Spinal cord (tissue), 10 donors: ENCODE measurements around the gene CRYAB. TPM values are rescaled to one million over a fixed set of nuclear protein-coding genes. Genes with fewer than 3 reads are reported as not detected.
"Not testable (repeated sequence)": the region's sequence is repeated elsewhere in the genome, so short reads cannot be mapped to it uniquely, and the experiment has no call there.

ENCODE experiments used
- DNase-seq, 6 donors: peaks; one replicate each; pipeline versions ENCODE4 v3.0.0 to v3.0.0-alpha.2; 2013 to 2015; ENCODE audit warnings: low spot score in 6 of 6, low read depth in 4 of 6
- H3K27ac ChIP-seq: one replicate; pipeline ENCODE4 v1.5.1; 2013; ENCODE audit warnings: low read depth, low read length, control low read depth
- H3K27me3 ChIP-seq: one replicate; pipeline ENCODE4 v1.6.1; 2013; ENCODE audit warnings: low read length; ENCODE audit not compliant: control insufficient read depth, insufficient read depth
- H3K36me3 ChIP-seq: one replicate; pipeline ENCODE4 v1.6.1; 2013; ENCODE audit warnings: low read length; ENCODE audit not compliant: control insufficient read depth, insufficient read depth
- H3K4me1 ChIP-seq: one replicate; pipeline ENCODE4 v1.6.1; 2013; ENCODE audit warnings: low read length; ENCODE audit not compliant: control insufficient read depth, insufficient read depth
- H3K4me3 ChIP-seq: one replicate; pipeline ENCODE4 v1.5.1; 2013; ENCODE audit warnings: low read depth, low read length, control low read depth
- H3K9me3 ChIP-seq: one replicate; pipeline ENCODE4 v1.6.1; 2013; ENCODE audit warnings: low read length; ENCODE audit not compliant: control insufficient read depth, insufficient read depth
- WGBS: methylation state at CpG from one replicate; pipeline ENCODE4 v1.1.5; 2013; ENCODE audit warnings: missing lambda C conversion rate; ENCODE audit not compliant: insufficient coverage; 5-methylcytosine and 5-hydroxymethylcytosine counted together
- polyA plus RNA-seq, 2 donors: library from polyadenylated mRNA; unstranded; fragments of 120-200 nt; gene quantifications; one replicate each; pipeline ENCODE4 v1.2.1, GENCODE V29; 2013; ENCODE audit not compliant: insufficient read length in 2 of 2
- total RNA-seq, 2 donors: library from RNA; depleted of rRNA in 1 of 2; stranded (reverse); fragments of 120-200 nt in 1 of 2; fragments of >200 nt in 1 of 2; gene quantifications; one replicate each; pipeline versions ENCODE4 v1.2.3 to v1.2.4, GENCODE V29; 2013 to 2014
- donor health status: healthy.

The CRYAB gene
- total and polyA plus RNA-seq, 4 donors, result 85.2 to 126 (median 106) TPM

GRCh38 chr11:111935317-111936039, 23.9 kb upstream of the CRYAB start:
- H3K36me3 ChIP-seq, result no peaks in the 10 kb centered on the region
- 34% methylated on average over 3 of the region's 4 CpGs for WGBS
- peak overlapping the region; percentile 79 for H3K4me3 ChIP-seq
- peaks cover 29% of the 10 kb centered on the region for H3K4me1 ChIP-seq
- peak overlapping the region; percentile 83 for H3K27ac ChIP-seq
- H3K27me3 ChIP-seq, result no peaks in the 10 kb centered on the region
- DNase-seq, result no peak
- no peaks in the 10 kb centered on the region for H3K9me3 ChIP-seq

- no peak overlapping the region for H3K4me3 ChIP-seq
- H3K27me3 ChIP-seq, result no peaks in the 10 kb centered on the region
- no peaks in the 10 kb centered on the region for H3K9me3 ChIP-seq
- no peak overlapping the region for H3K27ac ChIP-seq
- H3K36me3 ChIP-seq, result no peaks in the 10 kb centered on the region
- peak in 1 of 6 donors; percentile 50 for DNase-seq
- WGBS, result 75% methylated on average over 1 of the region's 1 CpG
- H3K4me1 ChIP-seq, result peaks cover 29% of the 10 kb centered on the region
Observed at GRCh38 chr11:111934306-111934705, 22.7 kb upstream of the CRYAB start.

- no peak overlapping the region for H3K27ac ChIP-seq
- WGBS, result no CpG with 5 or more reads among the region's 1 CpG
- H3K4me1 ChIP-seq, result peaks cover 29% of the 10 kb centered on the region
Observed at GRCh38 chr11:111933872-111934271, 22.3 kb upstream of the CRYAB start.

GRCh38 chr11:111933176-111933575, 21.6 kb upstream of the CRYAB start:
- WGBS, result 96% methylated on average over 9 of the region's 14 CpGs
- not testable (repeated sequence) for DNase-seq, H3K9me3 ChIP-seq, H3K36me3 ChIP-seq, H3K4me3 ChIP-seq, H3K27me3 ChIP-seq, H3K27ac ChIP-seq
- H3K4me1 ChIP-seq, result peaks cover 24% of the 10 kb centered on the region

More at GRCh38 chr11:111933872-111934271, 22.3 kb upstream of the CRYAB start:
- H3K27me3 ChIP-seq, result no peaks in the 10 kb centered on the region
- H3K4me3 ChIP-seq, result no peak overlapping the region
- DNase-seq, result no peak
- H3K36me3 ChIP-seq, result no peaks in the 10 kb centered on the region
- no peaks in the 10 kb centered on the region for H3K9me3 ChIP-seq

GRCh38 chr11:111932611-111932950, 21.0 kb upstream of the CRYAB start:
- no peak overlapping the region for H3K27ac ChIP-seq
- no peaks in the 10 kb centered on the region for H3K9me3 ChIP-seq
- no peaks in the 10 kb centered on the region for H3K27me3 ChIP-seq
- H3K36me3 ChIP-seq, result no peaks in the 10 kb centered on the region
- DNase-seq, result no peak
- WGBS, result no CpG with 5 or more reads among the region's 2 CpGs
- H3K4me1 ChIP-seq, result peaks cover 24% of the 10 kb centered on the region
- H3K4me3 ChIP-seq, result no peak overlapping the region

GRCh38 chr11:111930472-111930871, 18.9 kb upstream of the CRYAB start:
- DNase-seq, result no peak
- Histone ChIP-seq H3K27ac (no peak overlapping the region), H3K9me3 (no peaks in the 10 kb centered on the region), H3K27me3 (no peaks in the 10 kb centered on the region), H3K4me3 (no peak overlapping the region), H3K36me3 (no peaks in the 10 kb centered on the region), H3K4me1 (peaks cover 24% of the 10 kb centered on the region)
- no CpG with 5 or more reads among the region's 4 CpGs for WGBS

GRCh38 chr11:111926505-111927391, 15.2 kb upstream of the CRYAB start:
- no peaks in the 10 kb centered on the region for H3K36me3 ChIP-seq
- H3K4me3 ChIP-seq, result peak overlapping the region; percentile 60
- under 1% methylated on average over 38 of the region's 47 CpGs for WGBS
- peak; percentile 84 to 98 (median 93) for DNase-seq
- H3K4me1 ChIP-seq, result peaks cover 18% of the 10 kb centered on the region
- H3K27ac ChIP-seq, result peak overlapping the region; percentile 90
- H3K27me3 ChIP-seq, result no peaks in the 10 kb centered on the region
- H3K9me3 ChIP-seq, result no peaks in the 10 kb centered on the region

- H3K4me3 ChIP-seq, result no peak overlapping the region
- WGBS, result 94% methylated on average over 15 of the region's 16 CpGs
- DNase-seq, result no peak
- H3K4me1 ChIP-seq, result peaks cover 18% of the 10 kb centered on the region
- peak overlapping the region; percentile 90 for H3K27ac ChIP-seq
- no peaks in the 10 kb centered on the region for H3K27me3 ChIP-seq
- no peaks in the 10 kb centered on the region for H3K9me3 ChIP-seq
- H3K36me3 ChIP-seq, result no peaks in the 10 kb centered on the region
Observed at GRCh38 chr11:111925953-111926352, 14.4 kb upstream of the CRYAB start.

- H3K4me1 ChIP-seq, result peaks cover 19% of the 10 kb centered on the region
- no peaks in the 10 kb centered on the region for H3K27me3 ChIP-seq
- no peaks in the 10 kb centered on the region for H3K36me3 ChIP-seq
- no peak for DNase-seq
- H3K4me3 ChIP-seq, result no peak overlapping the region
- H3K27ac ChIP-seq, result peak overlapping the region; percentile 81
- H3K9me3 ChIP-seq, result no peaks in the 10 kb centered on the region
Observed at GRCh38 chr11:111923951-111924350, 12.4 kb upstream of the CRYAB start.
